ENCODE measurements around the gene OR10A3. TPM values are rescaled to one million over a fixed set of nuclear protein-coding genes. Genes with fewer than 3 reads are reported as not detected.

OR10A3 gene
- total and polyA plus RNA-seq, 2 experiments from 2014 or later = 0.14 to 0.52 TPM

- no peak for TF ChIP-seq EZH2 (IDR thresholded peaks at IDR 0.05; ENCODE audit: low read depth, unreplicated experiment)
- no peak for TF ChIP-seq ZNF462 (CRISPR knock-in tag; IDR thresholded peaks at IDR 0.05)
- TF ChIP-seq STAT1 (IDR thresholded peaks at IDR 0.05; ENCODE audit: unreplicated experiment) = no peak
- no peak for TF ChIP-seq ZNF331 (CRISPR knock-in tag; IDR thresholded peaks at IDR 0.05; ENCODE audit: low read depth)
Observed at GRCh38 chr11:7982582-7983119, 41.1 kb upstream of the OR10A3 start (continued).

- Histone ChIP-seq H3K9me2 (ENCODE audit: insufficient read depth) (no peaks in the 10 kb centered on the region), H2AFZ (no peak overlapping the region), H3K36me3 (ENCODE audit: insufficient read depth) (no peaks in the 10 kb centered on the region), H3K4me1 (ENCODE audit: insufficient read depth) (peaks cover 4% of the 10 kb centered on the region; the same call in 1 of the 2 replicates), H3K4me2 (no peak overlapping the region), H3K79me2 (replicated peaks; ENCODE audit: insufficient read depth) (no peaks in the 10 kb centered on the region; the same call in 1 of the 2 replicates), H3F3A (replicated peaks; ENCODE audit: low read depth) (no peaks in the 10 kb centered on the region), H3K4me3 (no peak overlapping the region), H4K20me1 (replicated peaks; ENCODE audit: insufficient read depth) (no peaks in the 10 kb centered on the region), H3K27me3 (ENCODE audit: insufficient read depth) (no peaks in the 10 kb centered on the region), H3K27ac (ENCODE audit: low read depth) (no peak overlapping the region)
- ATAC-seq (no peak), DNase-seq (ENCODE audit: low spot score) (no peak)
- Mint-ChIP-seq H3K4me3 (no peak overlapping the region), H3K27me3 (ENCODE audit: insufficient read depth, low read depth, poor library complexity) (no peaks in the 10 kb centered on the region), H3K36me3 (ENCODE audit: low read depth) (no peaks in the 10 kb centered on the region), H3K9me3 (no peaks in the 10 kb centered on the region; the same call in 2 of the 3 replicates), H3K4me1 (peaks cover 14% of the 10 kb centered on the region), H3K27ac (no peak overlapping the region)
- TF ChIP-seq POLR2AphosphoS5 (IDR thresholded peaks at IDR 0.05; ENCODE audit: low read depth) (no peak), EZH2 (IDR thresholded peaks at IDR 0.05; ENCODE audit: low read depth, unreplicated experiment) (no peak), CTCF (conservative IDR thresholded peaks at IDR 0.05; ENCODE audit: low read depth in 2 of 2) (no peak), CREB1 (CRISPR knock-in tag; IDR thresholded peaks at IDR 0.05; ENCODE audit: low read depth) (no peak), ZNF462 (CRISPR knock-in tag; IDR thresholded peaks at IDR 0.05) (no peak)
Observed at GRCh38 chr11:7981619-7982157, 40.2 kb upstream of the OR10A3 start.
